Loucy (cell line): ENCODE results near the gene SDF4.

ENCODE experiments used
- CTCF ChIP-seq: fragments of 200-600 bp; sonication (generic); conservative IDR thresholded peaks from 2 replicates; pipeline ENCODE4 v1.5.1; 2014; ENCODE audit warnings: mild to moderate bottlenecking, antibody characterized with exemption, low read length
- EZH2phosphoT487 ChIP-seq: fragments of 200-600 bp; IDR thresholded peaks from 2 replicates; pipeline ENCODE4 v1.6.1; 2018; ENCODE audit warnings: antibody characterized with exemption, mild to moderate bottlenecking, moderate library complexity, borderline replicate concordance

GRCh38 chr1:1243807-1244191 is 12.0 kb upstream of the SDF4 start:
- no peak for TF ChIP-seq CTCF
- no peak for TF ChIP-seq EZH2phosphoT487
